GM19351 (cell line): ENCODE results near the gene DOC2A.

Source experiments
- ATAC-seq: cut with Tn5 transposase; IDR thresholded peaks from one replicate; pipeline ENCODE4 v1.9.1; 2021; ENCODE audit warnings: mild to moderate bottlenecking, moderate library complexity; ENCODE audit not compliant: unreplicated experiment

The DOC2A gene

DNA sequence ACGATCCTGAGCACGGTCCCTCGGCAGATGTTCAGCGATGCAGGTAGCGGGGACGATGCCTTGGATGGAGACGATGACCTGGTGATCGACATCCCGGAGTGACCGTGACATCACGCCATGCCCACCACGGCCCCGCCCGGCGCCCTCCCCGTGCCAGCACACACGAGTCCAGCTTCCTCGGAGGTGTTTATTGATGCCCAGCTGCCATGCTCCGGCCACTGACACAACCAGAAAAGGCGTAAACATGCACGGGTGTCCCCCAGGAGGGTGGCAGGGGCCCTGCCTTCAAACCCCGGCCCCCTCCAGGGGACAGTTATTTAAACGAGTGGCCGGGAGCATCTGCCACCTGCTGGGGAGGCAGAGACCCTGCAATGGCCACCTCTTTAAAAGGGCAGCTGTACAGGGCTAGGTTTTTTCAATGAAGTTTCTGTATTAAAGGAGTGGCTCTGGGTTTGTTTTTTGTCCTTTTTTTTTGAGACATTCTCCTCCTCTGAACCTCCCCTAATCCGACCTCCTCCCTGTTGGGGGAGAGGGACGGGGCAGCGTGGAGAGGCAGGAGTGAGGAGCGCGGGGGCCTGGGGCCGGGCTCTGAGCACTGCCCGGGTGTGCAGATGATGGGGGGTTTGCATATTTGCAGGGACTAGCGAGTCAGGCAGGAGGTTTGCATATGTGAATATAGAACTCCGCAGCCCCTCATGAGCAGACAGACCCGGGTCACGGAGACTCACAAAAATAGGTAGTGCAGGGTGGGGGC is 5.3 kb downstream of the DOC2A start:
- ATAC-seq: no peak

DNA sequence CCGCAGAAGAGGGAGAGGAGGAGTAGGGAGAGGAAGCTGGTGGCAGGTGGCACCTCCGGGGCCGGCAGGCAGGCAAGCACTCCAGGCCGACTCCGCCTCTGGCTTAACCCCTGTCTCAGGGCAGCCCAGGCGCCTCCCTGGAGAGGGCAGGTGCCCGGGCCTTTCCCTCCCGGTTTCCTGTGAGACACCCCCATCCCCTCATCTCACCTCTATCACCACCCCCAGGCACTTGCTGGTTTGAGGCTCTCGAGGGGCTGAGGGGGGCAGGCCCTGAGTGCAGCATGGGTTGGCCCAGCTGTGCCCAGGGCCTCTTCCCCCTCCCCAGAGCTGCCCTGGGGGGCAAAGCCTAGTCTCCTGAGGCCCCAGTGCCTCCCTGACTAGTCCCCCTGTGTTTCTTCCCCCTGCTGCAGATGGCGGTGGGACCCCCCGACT is 6.0 kb downstream of the DOC2A start:
- ATAC-seq: no peak

DNA sequence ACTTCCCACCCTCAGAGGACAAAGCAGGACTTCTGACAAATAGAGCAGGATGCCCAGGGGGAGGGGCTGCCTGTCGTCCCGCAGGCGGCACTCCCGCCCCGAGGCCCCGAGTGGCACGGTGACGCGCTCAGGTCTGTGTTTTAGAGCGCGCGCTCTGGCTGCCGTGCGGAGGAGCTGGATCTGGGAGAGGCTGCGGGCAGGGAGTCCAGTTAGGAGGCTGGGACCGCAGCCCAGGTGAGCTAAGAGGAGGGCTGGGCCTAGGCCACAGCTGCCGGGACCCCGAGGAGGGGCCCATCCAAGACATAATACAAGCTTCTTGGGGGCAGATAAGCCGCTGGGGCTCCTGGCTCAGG is 6.4 kb downstream of the DOC2A start:
- ATAC-seq: no peak

DNA sequence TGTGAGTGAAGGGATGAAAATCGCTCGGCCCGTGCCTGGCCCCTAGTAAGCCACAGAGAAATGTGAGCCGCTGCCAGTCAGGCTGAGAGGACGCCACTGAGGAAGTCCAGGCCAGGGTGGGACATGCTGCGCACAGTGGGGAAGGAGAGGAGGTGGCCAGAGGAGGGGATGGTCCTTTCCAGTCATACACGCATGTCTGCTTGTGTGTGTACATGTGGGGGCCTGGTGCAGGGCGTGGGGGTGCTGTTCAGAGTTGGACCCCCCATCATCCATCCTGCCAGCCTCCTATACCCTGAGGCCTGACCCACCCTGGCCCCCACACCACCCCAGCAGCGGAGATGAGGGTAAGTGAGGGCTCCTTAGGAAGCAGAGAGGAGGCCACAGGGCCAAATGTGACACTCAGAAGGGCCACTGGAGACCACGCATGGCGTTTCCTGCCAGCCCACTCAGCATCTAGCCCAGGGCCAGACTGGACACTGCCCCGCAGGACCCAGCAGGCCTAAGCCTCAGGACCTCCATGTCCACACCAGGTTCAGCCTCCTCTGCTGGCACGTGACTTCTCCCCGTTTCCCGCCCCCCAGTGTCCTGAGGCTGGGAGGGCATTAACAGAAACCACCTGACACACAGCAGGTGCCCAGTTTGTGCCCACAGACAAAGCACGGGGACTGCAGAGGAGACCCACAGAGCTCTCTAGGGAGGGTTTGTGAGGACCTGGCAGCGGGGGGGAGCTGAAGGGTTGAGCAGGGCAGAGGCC is 7.0 kb downstream of the DOC2A start:
- ATAC-seq: no peak

DNA sequence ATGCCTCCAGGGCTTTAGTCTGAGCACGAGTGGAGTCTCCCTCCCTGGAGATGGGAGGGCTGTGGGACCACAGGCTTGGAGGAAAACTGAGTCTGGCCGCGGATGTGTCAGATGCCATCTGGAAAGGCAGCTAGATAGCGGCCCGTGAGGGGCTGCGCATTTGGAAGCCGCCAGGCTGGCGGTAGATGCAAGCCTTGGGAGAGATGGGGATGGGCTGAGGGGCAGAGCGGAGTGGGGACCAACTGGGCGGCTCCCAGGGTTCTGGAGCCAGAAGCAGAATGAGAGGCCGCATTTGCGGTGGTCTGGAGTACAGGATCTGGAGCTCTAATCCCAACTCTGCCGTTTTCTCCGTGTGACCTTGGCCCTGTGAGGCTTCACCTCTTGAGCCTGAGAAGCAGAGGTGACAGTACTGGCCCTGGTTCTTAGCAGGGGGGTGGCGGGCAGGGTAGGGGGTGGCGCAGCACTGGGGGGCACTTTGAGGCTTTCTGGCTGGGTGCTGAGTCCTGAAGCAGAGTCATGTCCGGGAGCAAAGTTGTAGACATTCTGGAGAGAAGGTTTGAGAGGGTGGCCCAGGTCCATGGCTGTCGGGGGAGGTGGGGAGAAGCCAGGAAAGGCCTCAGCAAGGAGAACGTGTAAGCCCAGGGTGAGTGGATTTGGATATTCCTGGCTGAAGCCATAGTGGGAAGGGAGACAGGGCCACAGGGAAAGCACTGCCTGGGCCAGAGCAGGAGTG is 8.0 kb downstream of the DOC2A start:
- no peak for ATAC-seq

DNA sequence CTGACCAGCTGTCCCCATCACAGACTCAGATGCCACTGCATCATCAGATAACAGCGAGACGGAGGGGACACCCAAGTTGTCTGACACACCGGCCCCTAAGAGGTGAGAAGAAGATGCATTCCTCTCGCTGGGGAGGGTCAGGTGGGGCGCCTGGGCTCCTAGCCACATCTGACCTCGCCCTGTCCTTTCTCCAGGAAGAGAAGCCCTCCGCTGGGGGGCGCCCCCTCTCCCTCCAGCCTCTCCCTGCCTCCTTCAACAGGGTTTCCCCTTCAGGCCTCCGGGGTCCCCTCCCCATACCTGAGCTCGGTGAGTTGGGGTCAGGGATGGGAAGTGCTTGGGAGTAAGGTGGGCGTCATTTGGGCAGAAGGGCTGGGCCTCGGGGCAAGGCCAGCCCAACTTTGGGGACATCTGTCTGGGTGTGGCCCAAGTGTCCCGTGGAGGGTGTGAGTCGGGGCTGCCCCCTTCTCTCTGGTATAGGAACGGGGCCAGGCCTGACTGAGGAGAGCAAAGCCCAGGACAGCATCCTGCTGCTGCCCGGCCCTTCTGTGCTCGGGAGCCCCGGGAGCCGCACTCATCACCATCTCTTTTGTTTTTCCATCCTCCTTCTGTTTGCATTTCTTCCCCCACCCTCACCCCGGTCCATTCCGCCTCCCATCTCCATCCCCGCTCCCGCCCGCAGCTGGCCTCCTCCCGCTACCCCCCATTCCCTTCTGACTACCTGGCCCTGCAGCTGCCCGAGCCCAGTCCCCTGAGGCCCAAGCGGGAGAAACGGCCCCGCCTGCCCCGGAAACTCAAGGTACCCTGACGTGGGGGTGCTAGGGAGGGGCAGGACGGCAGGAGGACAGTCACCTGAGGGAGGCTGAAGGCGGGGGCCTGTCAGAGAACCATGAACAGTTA is 9.8 kb downstream of the DOC2A start:
- no peak for ATAC-seq

DNA sequence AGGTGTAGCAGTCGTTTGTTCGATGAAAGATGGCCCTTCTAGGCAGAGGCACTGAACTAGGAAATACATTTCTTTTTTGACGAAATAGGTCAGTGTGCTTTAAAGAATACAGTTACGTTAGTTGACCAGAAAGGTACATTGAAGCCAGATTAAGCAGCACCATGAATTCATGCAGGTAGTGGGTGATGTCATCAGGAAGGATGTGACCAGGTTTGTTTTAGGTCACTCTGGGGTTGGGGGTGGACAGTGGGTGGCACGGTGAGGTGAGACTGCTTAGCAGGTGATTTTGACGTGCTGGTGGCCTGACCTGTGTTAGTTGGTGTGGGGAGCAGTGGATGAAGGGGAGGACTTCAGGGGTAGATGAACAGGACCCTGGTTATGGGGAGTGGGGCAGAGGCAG is 11.2 kb downstream of the DOC2A start:
- no peak for ATAC-seq

DNA sequence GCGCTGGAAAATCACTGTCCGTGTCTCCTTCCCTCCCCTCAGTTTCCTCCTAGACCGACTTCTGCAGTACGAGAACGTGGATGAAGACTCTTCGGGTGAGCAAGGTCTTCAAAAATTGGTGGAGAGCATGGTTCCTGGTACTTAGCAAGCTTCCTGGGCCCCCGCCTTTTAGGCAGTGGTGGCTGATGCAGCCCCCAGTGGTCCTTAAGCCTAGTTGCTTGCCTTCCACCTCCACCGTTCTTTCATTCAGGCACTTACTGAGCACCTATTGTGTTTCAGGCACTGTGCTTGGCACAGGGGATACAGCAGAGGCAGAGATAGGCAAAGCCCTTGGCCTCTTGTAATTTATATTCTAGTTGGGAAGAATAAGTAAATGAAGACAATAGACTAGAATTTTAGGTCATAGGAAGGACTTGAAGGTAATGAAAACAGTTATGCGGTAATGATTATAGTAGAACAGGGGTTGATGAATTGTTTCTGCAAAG is 14.0 kb downstream of the DOC2A start:
- no peak for ATAC-seq

DNA sequence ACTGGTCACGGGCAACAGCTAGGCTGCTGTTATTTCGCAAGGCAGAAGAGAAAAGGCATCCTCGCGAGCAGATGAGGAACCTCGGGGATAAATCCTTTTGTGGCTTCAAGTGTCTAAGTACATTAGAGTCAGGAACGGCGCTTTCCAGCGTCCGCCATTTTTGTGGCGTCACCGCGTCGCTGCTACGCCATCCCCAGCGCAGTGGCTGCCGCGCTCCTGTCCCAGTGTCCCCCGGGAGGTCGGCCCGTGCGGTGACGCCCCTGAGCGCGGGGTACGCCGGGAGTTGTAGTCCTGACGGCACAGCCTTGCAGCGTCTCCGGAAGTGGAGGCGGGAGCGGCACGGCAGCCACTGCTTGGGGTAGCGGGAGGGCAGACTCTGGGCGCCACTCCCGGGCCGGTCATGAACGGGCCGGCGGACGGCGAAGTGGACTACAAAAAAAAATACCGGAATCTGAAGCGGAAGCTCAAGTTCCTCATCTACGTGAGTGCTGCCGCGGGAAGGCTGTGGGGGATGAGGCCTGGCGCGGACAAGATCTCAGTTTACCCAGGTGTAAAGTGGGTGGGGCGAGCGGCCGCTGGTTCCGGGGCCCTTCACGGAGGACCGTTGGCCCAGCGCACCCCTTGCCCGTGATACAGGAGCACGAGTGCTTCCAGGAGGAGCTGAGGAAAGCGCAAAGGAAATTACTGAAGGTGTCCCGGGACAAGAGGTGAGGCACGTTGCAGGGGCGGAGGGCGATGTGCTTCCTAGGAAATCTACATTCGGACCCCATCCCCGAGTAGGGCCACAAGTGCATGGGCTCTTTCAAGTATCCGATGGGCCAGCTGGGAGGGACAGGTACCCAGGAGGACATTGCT is 14.7 kb downstream of the DOC2A start, which contains the start of gene INO80E:
Gene INO80E, plus strand, starts transcription at position 331 of the 855 bp plus-strand sequence. Its CDS starts 70 bp downstream, at position 401.
- peak; percentile 91 for ATAC-seq

DNA sequence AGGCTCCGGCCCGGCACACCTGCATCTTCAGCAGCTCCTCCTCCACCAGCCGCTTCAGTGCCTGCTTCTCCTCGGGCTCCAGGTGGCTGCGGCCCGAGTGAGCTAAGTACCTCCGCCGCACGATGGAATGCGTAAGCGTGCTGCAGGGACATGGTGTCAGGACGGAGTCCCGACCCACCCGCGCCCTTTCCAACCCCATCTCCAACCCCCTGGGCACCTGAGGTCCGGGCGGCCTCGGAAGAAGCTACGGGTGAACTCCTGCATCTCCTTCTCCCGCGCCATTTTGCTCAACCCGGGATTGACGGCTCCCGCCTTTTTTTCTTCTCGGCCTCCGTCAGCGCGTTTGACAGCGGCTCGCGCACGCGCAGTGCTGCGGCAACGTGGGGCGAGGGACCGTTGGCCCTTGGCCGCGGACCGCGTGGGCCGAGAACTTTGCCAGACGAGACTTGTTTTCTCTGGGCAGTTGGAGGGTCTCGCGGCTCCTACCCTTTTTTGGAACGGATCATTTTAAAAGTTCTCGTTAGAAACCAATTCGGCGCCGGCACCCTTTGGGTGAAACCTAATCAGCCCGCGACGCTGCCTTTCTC is 15.4 kb downstream of the DOC2A start, which contains the start of gene HIRIP3:
Gene HIRIP3, minus strand, starts transcription at position 294 of the 587 bp plus-strand sequence. Its CDS starts 12 bp downstream, at position 282.
- peak; percentile 54 for ATAC-seq

DNA sequence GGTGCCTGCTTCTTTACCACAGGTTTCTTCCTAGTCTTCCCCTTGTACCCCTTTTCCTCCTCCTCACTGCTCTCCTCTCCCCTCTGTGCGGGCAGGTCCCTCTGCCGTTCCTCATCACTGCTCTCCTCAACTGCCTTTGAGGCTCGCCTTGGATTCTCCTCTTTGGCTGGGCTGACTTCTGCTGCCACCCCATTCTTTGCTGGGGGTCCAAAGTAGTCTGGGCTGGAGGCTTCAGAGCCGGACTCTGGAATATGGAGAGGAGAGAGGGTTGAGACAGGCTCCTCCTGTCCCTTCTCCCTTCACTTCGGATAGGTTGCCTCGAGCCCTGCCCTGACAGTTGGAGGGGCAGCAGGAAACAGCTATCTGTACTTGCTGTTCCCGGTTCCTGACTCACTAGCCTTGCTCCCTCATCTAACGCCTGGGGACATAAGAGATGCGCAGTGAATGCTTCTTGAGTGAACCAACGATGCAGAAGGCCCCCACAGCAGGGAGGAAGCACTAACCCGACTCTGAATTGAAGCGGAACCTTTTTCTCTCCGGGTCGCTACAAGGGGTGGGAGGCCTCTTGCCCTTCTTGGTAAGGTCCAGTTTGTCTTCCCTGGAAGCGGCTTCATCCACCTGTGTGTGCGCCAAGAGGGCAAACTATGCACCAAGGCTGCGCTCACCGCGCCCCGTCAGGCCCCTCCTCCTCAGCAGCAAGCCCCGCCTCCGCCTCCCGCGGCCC is 16.1 kb downstream of the DOC2A start:
- ATAC-seq: peak; percentile 35

DNA sequence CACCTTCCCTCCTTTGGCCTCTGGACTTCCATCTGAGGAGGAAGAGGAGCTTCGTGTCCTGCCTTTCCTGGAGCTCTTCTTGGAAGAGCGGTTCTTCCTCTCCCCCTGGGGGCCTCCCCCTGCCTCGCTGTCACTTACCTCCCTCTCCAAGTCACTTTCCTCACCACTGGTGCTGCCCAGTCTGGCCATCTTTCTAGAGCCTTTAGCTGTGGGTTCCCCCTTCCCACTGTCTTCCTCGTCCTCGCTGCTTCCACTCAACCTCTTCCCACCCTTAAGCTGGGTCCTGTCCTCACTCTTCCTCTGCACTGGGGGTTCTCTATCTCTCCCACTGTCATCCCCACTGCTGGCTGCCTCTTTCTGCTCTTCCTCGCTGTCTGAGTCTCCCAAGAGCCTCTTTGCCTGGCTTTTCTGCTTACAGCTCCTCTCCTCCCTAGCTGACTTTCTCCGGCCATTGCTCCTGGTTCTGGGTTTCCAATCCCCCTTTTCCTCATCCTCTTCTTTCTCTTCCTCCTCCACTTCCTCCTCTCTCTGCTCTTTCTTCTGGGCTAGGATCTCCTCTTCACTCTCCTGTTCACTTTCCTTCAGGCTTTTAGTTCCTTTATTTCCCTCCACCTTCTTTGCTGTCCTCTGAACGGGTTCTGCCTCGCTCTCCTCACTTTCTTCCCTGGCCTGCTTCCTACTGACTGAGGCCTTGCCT is 16.8 kb downstream of the DOC2A start:
- ATAC-seq: no peak

DNA sequence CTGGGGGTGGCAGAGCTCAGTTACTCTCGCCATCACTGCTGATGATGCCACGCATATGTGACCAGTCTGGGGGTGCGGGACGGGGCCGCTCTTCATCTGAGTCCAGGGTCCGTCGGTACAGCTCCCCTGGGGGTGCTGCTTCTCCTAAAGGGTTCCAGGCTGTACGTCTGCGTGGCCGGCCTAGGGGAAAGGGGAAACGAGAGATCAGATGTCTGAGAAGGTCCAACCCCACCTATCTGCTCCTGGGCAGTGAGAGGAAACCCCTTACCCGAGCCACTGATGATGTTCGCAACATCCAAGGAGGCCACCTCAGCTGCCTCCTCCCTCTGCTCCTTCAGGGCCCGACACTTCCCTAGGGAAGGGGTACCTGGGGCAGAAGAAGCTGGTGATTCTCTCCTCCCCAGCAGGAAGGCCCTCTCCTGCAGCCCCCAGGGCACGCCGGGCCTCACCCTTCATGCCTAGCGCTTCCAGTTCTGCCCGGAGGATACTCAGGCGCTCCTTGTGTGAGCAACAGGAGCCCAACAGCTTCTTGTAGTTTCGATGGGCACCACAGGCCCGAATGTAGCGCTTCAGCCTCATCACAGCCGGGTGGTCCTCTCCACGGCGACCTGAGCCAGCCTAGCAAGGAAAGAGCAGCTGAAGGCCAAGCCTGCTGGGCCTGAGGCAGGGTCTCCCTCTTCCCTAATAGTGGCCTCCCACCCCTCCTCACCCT is 17.5 kb downstream of the DOC2A start:
- no peak for ATAC-seq

DNA sequence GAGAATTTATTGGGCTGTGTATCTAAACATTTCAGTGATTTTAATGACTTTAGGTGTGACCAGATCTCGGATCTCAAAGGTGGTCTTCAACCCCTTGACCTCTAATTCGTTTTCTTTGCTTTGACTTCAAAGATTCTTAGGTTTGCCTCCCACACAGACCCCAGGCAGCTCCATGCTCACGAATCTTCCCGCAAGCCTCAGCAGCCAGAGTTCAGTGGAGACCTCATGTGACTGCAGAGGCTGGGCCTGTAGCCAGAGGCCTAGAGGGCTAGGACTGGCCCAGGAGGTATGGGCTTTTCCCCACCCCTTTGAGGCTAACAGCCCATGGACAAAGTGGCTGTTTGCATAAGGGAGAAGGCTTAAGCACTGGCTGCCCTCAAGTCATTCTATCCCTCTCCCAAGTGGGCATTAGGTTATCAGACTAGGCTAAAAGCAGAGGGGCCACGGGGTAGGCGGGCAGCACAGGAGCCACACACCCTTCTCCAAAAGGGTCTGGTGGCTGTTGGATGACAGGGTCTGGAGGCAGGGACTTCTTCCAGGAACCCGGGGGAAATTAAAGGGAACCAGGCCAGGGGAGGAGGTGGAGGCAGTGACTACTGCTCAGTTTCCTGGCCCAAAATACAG is 18.4 kb downstream of the DOC2A start:
- no peak for ATAC-seq

DNA sequence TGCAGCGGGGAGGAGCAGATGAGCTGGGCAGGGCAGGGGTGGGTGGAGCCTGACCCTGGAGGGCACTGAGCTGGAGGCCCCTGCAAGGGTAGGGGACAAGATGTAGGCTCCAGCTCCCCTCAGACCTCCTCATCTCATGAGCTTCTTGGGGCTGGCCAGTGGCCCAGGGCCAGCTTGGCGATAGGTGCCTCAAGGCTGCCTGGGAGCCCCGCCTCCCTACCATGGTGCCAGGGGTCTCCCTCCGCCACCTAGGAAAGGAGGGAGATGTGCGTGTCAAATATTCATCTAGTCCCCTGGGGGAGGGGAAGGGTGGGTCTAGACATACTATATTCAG is 19.3 kb downstream of the DOC2A start:
- no peak for ATAC-seq

DNA sequence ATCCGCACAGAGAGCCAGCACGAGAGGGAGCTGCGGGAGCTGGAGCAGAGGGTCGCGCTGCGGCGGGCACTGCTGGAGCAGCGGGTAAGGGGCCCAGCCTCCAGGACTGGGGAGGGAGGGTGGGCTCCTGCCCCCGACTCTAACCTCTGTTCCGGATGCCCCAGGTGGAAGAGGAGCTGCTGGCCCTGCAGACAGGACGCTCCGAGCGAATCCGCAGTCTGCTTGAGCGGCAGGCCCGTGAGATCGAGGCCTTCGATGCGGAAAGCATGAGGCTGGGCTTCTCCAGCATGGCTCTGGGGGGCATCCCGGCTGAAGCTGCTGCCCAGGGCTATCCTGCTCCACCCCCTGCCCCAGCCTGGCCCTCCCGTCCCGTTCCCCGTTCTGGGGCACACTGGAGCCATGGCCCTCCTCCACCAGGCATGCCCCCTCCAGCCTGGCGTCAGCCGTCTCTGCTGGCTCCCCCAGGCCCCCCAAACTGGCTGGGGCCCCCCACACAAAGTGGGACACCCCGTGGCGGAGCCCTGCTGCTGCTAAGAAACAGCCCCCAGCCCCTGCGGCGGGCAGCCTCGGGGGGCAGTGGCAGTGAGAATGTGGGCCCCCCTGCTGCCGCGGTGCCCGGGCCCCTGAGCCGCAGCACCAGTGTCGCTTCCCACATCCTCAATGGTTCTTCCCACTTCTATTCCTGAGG is 19.8 kb downstream of the DOC2A start:
- no peak for ATAC-seq
